Activated CD4-positive, CD25-positive, alpha-beta regulatory T cell treated with anti-CD3 and anti-CD28 coated beads, Interleukin-2, amount 50 U/mL, for 72 hours (primary cell): Measurements from ENCODE around the gene CBX2.
"Not testable (repeated sequence)": the region's sequence is repeated elsewhere in the genome, so short reads cannot be mapped to it uniquely, and the experiment has no call there.

Experiments
- DNase-seq: peaks from one replicate; pipeline ENCODE4 v3.0.0; 2021

CBX2 gene

DNA sequence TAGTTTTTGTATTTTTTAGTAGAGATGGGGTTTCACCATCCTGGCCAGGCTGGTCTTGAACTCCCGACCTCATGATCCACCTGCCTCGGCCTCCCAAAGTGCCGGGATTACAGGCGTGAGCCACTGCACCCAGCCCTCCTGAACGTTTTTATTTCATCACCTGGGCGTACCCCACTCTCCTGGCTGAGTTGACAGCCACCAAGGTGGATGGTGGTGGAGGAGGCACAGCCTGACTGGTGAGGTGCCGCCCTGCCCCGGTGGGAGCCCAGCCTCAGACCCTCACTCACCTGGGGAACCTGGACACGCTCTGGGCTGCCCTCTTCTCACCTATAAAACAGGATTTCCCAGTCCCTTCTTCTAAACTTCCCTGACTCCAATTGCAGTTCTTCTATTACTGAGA, 5.2 kb upstream of the CBX2 start:
- DNase-seq: not testable (repeated sequence)

DNA sequence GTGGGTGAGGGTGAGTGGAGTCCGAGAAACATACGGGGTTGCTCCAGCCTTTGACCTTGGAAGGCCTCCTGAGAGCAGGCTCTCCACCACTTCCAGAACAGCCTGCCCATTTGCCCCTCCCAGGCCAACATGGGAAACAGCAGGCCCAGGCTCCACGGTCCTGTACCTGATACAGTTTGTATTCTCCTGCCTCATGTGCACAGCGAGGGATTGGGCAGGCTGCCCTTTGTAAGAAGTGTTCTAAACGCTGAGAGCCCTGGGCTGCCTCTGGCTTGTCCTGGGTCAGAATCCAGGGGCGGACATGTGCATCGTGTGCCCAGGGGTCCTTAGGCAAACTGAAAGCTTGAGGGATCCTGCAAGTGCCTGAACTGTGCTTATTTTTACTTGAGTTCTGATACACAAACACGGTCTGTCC, 3.4 kb upstream of the CBX2 start:
- no peak for DNase-seq

DNA sequence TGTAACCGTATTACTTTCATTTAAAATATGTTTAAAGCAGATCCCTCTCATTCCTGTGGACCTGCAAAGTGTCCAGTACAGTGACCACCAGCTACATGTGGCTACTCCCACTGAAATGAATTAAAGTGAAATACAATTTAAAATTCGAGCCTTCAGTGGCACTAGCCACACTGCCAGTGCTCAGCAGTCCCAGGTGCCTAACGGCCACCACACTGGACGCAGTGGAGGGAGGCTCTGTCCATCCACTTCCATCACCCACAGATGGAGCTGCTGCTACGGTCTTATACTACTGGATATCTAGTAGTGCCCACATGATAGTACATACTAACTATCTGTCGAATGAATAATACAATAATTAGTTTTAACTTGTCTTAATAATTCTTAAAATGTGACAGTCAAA, 2.3 kb upstream of the CBX2 start:
- DNase-seq: no peak

DNA sequence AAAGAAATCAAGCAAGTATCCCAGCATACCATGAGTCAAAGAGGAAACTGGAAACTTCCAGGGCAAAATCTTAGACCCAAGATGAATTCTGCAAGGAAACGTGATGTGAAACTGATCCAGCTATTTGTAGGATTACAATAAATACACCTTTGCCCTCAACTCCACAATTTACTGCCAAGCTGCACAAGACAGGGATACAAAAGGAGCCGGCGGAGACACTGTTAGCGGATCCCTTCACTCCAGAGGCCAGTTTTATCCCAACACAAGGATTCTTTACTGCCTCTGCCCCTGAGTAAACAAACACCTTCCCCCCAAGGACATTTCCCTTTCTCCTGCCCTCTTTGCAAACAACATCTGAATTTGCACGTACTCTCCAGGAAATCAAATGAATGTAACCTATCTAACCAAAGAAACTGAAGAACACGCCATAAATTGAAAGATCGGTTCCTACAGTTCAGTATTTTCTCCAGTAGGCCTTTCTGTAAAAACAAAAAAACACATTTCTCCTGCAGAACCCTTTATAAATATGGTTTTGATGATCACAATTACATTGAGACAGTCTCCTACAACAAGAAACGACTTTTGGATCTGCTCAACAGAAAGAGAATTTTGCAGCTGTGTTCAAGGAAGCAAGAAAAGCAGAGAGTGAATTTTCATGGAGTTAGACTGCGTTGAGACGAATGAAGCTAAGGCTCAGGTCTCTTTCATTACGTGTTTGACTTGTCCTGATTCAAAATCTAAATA, 1.4 kb upstream of the CBX2 start:
- no peak for DNase-seq

DNA sequence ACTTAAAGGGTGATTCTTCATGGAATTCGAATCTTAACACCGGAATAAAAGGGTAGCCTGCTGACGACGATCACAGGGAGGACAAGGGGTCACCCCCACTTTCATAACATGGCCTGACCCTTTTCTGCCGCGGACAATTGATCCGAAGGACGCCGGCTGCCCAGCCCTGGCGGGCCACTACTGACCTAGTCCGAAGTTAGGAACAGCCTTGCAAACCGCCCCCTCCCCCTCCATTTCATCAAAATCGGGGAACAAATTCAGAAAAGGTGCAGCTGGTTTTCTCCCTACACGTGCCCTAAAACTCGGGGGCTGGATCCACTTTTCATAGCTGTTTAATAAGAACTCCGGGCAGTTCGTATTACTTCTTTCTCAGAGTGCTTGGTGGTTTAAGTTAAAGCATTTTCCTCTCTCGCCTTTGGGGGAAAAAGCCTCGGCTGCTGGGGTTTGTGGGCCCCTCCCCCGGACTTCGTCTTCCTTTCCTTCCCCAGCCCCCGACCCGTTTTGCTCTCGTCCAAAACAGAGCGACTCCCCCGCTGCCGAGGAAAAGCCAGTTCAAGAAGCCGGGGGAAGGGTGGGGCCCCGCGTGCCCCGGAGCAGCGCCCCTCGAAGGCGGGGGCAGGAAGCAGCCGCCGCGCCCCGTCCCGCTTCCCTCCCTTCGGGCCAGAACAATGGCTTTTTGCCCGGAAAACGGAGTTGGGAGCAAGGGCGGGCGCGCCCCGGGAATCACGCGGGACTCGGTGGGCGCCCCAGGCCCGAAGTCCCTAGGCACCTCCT, 641 bp upstream of the CBX2 start:
- no peak for DNase-seq

DNA sequence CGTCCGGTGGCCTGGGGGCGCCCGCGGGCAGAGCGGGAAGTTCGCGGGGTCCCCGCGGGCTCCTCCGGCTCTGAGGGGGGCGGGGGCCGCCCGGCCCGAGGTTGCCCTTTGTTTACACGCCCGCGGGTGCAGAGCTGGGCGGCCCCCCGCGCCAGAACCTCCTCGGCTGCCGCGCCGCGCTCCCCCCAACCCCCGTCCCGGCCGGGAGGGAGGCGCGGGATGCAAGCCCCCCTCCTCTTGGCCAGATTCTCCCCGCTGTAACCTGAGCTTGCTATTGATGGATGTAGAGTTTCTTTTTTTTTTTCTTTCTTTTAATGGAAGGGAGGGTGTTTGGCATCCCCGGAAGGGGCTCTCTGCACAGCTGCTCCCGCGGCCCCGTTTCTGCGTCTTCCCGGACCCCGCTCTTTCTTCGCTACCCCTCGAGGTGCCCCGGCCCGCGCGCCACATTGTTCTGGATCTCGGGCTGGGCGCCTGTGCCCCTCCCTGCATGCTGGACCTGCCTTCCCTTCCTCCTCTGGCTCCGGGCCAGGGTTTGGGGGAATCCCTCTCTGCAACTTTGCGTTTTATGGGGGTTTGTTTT, 646 bp downstream of the CBX2 start:
- DNase-seq: no peak

DNA sequence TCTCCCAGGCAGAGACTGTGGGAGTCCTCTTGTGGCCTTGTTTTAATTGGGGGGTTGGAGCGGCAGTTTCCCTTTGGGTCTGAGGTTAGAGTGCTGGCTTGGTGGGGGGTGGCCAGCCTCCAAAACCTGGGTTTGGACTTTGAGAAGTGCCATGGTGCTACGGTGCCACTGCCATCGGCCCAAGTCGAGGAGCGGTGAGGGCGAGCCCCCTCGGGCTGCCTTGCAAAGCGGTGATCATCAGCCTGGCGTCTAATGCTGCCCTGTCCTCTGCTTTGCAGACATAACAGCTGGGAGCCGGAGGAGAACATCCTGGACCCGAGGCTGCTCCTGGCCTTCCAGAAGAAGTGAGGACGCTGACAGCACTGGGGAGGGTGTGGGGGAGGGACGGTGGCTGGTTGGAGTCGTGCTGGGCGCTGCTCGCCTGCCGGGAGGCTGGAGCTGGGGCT, 1.2 kb downstream of the CBX2 start:
- DNase-seq: no peak

DNA sequence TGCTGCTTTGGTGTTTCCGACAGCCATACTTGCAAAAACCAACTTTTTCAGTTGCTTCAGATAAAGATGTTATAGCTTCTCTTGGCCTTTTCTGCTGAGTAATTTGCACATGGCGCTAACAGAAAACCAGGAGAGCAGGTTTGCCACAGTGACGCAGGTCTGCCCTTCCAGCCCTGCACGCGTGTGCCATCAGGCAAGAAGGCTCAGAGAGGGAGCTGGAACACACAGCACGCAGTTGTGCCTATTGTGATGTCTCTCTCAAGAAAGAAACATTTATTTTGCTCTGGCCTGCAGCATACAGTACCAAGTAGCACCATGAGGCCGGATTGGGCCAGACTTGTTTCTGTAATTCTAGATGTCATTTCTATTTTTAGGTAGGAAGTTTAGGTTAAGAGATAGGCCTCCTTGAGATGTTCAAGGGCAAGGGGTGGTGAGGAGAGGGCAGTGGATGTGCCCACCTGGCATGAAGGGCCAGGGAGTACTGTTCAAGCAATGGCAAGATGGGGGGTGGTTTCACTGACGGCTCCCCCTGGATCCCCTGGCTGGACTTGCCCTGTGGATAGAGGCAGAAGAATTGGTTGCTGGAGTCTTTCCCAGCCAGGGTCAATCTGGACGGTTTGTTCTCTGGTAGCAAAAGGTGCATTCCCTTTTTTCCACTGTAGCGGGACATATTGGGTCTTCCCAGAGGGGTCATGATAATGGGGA, 1.9 kb downstream of the CBX2 start:
- DNase-seq: no peak

DNA sequence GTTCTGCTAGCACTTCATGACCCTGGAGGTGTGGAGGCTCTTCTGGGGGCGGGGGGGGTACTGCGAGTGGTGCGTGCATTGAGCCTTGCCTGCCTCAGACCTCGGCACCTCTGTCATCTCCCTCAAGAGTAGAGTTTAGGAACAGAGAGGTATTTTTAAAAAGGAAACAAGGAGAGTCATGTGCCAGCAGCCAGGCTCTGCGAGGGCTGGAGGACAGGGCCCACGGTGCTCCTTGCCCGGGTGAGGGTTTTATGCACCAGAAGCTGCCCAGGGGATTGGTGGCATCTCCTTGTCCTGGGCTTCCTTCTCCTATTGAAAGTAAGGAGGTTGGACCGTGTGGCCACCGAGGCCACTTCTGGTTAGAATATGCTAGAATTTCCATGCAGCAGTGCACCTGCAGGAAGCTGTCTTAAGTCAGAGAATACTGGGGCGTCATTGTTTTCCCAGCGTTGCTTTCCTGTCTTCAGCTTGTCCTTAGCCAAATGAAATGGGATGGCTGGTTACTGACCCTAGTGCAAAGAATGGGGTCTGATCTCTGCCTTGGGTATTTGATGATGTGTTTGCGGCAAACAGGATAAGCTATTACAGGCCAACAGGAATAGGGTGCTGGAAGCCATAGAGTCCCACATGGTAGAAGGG, 3.2 kb downstream of the CBX2 start:
- no peak for DNase-seq

DNA sequence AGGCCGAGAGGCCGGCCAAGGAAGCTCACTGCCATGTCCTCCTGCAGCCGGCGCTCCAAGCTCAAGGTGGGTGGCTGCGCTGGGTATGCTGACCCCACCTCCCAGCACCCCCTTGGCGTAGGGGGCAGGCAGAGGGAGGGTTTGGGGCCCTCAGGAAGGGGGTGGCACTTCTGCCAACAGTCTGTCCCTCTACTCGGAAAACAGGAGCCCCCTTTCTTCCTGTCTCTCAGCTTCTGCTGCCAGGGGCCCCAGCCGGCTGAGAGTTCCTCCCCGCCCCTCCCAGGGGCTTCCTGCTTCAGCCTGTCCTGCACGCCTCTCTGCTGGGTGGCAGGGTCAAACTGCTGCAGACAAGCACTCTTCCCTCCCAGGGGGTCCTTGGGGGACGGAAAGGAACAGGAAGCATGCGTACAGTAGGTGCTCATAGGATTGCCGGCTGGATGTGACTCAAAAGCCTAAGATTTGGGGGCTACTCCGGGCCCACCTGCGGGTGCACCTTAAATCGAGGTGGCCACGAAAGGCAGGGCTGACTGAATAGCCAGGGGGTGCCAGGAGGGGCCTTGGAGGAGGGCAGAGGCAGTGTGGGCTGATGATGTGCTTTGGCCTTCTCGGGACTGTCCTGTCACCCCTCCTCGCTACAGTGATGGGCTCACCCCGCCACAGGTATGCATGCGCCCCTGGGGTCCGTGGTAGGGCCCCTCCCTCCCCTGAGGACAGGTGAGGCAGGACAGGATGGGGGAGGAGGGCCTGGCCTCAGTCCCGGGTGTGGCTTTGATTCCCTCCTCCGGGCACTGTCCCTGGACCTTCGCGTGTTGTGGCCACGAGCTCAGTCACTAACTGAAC, 4.0 kb downstream of the CBX2 start:
- no peak for DNase-seq

DNA sequence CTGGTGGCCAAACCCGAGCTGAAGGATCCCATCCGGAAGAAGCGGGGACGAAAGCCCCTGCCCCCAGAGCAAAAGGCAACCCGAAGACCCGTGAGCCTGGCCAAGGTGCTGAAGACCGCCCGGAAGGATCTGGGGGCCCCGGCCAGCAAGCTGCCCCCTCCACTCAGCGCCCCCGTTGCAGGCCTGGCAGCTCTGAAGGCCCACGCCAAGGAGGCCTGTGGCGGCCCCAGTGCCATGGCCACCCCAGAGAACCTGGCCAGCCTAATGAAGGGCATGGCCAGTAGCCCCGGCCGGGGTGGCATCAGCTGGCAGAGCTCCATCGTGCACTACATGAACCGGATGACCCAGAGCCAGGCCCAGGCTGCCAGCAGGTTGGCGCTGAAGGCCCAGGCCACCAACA, 5.9 kb downstream of the CBX2 start:
- DNase-seq: no peak

DNA sequence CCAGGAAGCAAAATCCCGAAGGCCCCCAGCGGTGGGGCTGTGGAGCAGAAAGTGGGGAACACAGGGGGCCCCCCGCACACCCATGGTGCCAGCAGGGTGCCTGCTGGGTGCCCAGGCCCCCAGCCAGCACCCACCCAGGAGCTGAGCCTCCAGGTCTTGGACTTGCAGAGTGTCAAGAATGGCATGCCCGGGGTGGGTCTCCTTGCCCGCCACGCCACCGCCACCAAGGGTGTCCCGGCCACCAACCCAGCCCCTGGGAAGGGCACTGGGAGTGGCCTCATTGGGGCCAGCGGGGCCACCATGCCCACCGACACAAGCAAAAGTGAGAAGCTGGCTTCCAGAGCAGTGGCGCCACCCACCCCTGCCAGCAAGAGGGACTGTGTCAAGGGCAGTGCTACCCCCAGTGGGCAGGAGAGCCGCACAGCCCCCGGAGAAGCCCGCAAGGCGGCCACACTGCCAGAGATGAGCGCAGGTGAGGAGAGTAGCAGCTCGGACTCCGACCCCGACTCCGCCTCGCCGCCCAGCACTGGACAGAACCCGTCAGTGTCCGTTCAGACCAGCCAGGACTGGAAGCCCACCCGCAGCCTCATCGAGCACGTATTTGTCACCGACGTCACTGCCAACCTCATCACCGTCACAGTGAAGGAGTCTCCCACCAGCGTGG, 6.5 kb downstream of the CBX2 start:
- no peak for DNase-seq

DNA sequence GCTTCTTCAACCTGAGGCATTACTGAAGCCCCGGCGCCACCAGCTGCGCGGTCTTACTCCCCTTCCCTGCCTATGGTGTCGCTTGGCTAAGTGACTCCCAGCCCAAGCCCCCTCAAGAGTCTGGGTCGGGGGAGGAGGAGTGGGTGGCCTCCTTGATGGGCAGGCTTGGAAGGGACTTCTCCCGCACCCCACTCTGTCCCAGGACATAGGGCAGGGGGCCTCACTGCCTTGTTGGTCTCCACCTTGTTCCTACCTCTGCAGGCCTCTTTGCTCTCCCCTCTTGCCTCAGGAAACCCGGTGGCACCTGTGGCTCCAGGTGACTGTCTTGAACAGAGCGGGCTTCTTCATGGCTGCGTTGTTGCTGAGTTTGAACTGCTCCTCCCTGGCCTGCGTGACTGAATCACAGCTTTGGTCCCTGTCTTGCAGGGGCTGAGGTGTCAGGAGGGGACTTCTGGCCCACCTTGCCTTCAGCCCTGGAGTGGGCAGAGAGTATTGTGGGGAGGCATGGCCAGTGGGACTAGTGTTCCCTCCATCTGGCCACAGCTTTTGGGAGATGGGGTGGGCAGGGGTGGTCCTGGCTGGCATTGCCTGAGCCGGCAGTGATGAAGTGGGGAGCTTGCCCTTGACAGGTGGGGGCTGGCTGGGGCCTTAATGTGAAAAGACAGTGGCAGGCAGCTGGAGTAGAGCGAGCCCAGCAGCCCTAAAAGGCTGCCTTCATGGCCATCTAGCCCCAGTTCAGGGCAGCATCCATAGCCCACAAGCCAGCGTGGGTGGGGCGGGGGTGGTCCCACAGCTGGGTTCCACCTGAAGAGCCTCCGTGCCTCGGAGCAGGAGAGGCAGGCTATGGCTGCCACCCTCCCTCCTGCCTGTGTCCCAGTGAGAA, 7.3 kb downstream of the CBX2 start:
- DNase-seq: no peak

DNA sequence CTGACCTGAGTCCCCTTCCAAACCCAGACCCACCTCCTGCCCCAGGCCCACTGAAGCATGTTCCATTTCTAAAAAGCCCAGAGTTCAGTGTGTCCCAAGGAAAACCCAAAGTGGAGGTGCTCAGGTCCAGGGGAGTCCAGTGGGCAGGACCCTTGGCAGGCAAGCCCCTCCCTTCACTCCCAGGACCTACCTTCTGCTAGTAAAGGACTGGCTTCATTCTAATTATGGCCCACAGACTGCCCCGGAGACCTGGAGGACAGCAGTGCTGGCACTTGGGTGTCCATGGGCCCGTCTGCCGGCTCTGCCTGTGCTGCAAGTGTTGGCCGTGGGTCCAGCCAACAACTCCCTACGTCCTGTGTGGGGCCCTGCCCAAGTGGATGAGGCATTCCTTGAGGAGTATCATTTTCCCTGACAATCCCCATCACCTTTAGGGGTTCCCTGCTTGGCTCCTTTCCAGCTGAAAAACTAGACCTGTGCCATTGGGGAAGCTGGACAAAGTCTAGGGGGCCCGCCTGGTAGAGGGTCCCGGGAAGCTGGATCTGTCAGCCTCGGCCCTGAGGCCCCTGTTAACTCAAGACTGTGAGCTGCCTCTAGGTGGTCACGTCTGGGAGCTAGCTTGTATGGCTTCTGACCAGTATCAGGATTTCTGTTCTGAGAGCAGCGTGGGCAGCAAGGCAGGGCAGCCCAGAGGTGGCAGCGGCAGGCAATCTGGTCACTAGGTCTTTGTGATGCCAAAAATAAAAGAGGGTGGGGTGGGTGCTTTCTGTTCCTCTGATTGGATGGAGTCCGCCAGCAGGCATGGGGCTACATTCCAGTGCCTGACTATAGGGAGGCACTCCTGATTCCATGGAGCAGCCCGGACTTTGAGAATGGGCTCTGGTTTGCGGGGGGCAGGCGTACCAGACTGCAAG, 8.2 kb downstream of the CBX2 start:
- no peak for DNase-seq

DNA sequence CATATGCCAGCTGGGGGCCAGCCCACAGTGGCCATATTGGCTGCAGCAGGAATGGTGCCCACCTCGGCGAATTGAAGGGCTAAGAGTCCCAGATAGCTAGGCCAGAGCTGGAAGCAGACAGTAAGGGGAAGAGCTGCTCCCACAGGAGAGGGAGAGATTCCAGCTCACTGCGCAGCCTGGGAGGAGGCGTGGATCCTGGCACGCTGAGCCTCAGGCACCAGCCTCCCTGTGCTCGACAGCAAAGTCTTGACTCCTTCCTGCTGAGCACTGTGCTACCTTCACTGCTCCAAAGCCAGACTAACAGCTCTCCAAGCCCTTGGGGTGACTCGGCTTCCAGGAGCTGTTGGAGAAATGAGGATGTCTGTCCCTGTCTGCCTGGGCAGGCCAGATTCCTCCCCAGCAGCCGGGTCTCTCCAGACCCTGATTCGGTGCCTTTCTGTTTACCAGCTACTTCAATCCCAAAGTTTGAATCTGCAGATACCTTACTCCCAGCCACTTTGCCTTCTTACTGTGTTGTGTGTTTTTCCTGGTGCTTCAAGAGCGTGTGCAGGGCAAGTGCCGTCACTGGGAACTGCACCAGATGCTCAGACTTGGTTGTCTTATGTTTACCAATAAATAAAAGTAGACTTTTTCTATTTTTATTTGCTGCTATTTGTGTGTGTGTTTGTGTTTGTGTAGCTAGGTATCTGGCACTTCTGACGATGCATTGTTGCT, 9.1 kb downstream of the CBX2 start:
- no peak for DNase-seq

DNA sequence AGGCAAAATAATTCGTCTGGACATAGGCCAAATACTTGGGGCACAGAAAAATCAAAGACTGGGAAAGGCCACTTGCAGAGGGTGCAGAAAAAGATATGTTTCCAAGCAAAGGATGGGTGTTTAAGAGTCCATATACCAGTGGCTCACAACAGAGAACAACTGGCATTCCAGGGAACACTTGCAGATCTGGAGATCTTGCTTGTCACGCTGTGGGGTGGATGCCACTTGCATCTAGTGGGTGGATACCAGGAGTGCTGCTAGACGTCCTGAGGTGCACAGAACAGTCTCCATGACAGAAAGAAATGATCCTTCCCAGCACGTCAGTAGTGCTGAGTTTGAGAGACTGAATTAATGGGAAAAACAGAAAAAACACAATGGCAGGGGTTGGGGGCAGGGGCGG, 10.5 kb downstream of the CBX2 start:
- DNase-seq: no peak

DNA sequence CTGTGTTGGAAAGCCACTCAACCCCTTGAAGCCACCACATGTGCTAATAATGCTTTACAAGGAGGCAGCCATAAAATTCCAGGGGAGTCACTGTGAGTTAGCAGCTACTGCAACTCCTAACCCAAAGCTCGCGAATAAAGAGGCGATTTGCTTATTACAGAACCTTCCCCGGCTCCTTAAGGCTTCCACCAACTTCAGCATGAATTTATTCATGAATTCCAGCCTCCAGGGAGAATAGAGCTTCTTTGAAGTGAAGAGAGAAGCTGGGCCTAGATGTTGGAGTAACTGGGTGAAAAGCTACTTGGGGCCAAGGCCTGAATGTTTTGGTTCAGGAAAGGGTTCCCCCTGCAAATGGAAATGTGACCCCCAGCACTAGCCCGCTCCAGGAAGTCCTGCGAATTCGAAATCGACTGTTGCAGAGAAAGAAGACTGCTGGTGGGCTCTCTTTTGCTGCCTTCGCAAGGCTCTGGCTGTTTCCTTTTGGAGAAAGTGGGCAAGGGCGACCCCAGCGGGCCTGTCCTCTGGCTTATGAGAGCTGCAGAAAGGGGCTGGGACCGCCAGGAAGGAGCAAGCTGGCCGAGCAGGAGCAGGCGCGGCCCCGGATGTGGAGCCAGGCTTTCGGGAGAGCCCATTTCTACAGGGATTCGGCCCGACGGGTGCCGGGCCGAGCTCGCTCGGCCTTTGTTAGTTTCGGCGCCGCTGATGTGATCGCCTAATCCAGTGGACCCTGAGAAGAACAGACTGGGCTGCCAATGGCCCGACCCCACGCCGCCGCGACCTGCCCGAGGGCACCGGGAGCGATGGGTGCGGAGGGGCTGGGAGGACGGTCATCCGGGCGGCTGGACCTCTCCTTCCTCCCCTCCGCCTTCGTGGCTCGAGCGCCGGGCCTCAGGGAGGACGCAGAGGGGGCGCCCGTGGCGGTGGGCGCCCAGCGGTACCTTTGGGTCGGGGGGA, 11.3 kb downstream of the CBX2 start:
- DNase-seq: no peak
